ENCODE measurements around the gene MNT.
A peak's percentile ranks its signal among the peaks of the same experiment; 100 is the strongest.

DNA sequence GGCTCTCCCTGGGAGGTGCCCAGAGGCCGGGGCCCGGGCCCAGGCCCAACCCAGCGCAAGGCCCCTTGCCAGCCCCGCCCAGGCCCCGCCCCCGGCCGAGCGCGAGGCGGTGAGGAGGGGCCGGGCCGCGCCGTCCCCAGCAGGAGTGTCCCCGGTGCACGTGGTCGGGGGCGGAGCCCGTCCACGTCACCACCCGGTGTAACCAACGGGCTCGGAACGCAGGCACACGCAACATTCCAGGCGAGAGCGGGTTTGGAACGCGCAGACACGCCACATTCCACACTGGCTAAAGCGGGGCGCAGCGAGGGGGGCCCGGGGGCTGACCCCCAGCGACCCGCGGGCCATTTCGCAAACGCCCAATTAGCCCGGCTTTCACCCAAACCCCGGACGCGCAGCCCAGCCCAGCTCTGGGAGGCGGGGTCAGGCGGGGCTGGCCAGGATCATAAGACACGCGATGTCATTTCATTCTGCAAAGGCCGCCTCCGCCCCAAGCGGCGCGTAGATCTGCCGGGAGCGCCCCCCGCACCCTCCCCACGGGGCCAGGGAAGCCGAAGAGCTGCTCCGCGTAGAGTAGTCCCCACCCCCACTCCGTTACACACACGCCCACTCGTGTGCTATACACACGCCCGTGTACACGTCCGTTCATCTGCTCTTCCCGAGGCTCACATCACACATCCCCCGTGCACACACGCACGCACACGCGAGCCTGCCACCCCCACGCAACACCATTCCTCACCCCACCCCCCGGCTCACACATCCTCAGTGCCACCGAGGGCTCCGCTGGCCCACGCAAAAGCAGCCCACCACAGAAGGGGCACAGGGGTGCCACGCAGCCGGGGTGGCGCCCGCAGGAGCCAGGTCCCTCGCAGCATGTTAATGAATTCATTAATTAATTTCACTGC, 1.0 kb downstream of the MNT start:
- peak; percentile 19 to 78 for TF ChIP-seq POLR2A (IDR thresholded peaks at IDR 0.05)
- TF ChIP-seq, protein P1, sequence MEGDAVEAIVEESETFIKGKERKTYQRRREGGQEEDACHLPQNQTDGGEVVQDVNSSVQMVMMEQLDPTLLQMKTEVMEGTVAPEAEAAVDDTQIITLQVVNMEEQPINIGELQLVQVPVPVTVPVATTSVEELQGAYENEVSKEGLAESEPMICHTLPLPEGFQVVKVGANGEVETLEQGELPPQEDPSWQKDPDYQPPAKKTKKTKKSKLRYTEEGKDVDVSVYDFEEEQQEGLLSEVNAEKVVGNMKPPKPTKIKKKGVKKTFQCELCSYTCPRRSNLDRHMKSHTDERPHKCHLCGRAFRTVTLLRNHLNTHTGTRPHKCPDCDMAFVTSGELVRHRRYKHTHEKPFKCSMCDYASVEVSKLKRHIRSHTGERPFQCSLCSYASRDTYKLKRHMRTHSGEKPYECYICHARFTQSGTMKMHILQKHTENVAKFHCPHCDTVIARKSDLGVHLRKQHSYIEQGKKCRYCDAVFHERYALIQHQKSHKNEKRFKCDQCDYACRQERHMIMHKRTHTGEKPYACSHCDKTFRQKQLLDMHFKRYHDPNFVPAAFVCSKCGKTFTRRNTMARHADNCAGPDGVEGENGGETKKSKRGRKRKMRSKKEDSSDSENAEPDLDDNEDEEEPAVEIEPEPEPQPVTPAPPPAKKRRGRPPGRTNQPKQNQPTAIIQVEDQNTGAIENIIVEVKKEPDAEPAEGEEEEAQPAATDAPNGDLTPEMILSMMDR (IDR thresholded peaks at IDR 0.05), result no peak
